Hippocampal formation (tissue), 2 donors: ENCODE measurements around the gene LACTB.

Experiments used
- DNase-seq, 2 donors: peaks; one replicate each; lab custom pipeline; 2025; lab: John Stamatoyannopoulos, UW

LACTB gene, protein sequence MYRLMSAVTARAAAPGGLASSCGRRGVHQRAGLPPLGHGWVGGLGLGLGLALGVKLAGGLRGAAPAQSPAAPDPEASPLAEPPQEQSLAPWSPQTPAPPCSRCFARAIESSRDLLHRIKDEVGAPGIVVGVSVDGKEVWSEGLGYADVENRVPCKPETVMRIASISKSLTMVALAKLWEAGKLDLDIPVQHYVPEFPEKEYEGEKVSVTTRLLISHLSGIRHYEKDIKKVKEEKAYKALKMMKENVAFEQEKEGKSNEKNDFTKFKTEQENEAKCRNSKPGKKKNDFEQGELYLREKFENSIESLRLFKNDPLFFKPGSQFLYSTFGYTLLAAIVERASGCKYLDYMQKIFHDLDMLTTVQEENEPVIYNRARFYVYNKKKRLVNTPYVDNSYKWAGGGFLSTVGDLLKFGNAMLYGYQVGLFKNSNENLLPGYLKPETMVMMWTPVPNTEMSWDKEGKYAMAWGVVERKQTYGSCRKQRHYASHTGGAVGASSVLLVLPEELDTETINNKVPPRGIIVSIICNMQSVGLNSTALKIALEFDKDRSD

DNA sequence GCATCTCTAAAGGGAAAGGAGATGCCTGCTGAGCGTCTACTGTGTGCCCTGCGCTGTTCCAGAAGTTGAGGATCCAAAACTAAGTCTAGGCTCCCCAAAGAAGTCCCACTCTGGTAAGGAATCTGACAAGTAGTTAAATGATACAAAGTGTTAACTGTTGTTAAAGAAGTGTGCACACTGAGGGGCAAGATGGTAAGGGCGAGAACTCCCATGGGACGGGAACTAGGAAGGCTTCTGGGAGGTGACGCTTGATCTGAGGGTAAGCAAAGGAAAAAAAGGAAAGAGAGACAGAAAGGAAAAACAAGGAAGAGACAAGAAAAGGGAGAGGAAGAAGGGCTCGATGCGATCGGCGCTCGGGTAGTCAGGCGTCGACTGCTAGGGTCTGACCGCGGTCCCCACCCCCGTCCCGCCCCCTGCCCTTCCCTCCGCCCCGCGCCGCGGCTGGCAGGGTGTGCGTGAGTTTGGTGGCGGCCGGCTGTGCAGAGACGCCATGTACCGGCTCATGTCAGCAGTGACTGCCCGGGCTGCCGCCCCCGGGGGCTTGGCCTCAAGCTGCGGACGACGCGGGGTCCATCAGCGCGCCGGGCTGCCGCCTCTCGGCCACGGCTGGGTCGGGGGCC is at the start of gene LACTB:
Gene LACTB (plus strand): TSS at position 480 of the 620 bp plus-strand sequence. CDS start 11 bp downstream, at position 491.
- DNase-seq = peak; percentile 81 to 89

DNA sequence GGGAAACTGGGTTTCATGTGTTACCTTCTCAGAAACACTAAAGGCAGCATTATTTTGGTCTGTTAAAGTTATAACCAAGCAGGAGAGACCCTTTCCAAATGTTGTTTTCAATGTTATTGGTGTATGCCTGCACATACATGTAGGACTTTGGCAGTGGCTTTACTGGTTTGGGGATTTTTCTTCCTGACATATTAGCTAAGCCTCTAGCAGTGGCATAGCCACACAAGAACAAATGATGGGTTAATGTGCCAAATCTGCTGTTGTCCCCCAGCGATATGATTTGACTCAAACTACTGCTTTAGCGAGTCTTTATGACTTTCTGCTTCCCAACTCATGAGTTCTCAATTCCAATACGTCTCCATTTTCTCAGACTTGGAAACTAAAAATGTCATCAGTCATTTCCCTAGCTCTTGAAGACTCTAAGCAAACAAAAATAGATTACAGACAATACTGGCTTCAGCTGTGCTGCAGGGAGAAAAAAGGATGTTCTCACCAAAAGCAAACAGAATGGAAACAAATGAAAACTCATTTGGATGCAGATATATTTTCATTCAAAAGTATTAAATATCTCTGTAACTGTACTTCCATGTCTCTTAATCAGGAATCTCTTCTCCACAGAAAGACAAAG is 49.5 kb upstream of the LACTB start:
- no peak for DNase-seq

DNA sequence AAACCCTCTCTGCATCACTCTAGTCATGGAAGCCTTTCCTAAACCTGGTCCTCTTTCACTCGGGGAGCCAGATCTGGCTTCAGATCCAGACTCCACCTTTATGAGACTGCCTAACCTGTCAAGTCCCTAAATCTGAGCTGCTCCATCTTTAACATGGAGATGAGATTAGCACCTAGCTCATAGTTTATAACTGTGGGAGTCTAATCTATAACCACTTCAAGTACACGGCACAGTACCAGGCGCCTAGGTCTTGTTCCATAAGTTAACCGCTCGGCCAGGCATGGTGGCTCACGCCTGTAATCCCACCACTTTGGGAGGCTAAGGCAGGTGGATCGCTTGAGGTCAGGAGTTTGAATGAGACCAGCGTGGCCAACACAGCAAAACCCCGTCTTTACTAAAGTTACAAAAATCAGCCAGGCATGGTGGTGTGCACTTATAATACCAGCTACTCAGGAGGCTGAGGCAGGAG is 48.8 kb upstream of the LACTB start:
- DNase-seq = no peak

DNA sequence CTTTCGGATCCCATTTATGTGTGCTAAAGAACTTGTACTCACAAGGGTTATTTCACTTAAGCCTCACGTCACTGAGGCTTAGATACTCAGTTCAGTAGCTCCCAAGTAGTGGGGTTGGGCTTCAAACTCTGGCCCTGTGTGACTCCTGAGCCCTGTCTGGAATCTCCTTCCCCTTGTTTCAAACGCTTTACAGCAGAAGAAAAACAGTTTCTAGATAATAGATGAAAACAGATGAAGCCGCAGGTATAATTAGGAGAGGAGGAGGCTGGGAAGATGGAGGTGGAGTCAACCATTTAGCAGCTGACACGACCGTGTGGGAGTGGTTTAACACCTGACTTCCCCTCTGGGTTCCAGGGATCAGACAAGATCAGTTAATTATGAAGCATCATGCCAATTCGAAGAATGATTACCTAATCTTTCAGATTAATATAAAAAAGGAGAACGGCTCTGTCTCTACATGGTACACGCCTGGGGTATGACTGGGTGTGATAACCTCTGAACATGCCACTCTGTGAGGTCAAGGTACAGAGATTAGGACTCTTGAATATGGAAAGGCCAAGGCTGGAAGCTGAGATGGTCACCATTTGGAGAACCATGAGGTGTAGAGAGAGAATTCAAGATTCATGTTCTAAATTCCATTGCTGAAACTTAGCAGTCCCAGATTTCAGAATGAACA is 48.0 kb upstream of the LACTB start:
- DNase-seq = no peak

DNA sequence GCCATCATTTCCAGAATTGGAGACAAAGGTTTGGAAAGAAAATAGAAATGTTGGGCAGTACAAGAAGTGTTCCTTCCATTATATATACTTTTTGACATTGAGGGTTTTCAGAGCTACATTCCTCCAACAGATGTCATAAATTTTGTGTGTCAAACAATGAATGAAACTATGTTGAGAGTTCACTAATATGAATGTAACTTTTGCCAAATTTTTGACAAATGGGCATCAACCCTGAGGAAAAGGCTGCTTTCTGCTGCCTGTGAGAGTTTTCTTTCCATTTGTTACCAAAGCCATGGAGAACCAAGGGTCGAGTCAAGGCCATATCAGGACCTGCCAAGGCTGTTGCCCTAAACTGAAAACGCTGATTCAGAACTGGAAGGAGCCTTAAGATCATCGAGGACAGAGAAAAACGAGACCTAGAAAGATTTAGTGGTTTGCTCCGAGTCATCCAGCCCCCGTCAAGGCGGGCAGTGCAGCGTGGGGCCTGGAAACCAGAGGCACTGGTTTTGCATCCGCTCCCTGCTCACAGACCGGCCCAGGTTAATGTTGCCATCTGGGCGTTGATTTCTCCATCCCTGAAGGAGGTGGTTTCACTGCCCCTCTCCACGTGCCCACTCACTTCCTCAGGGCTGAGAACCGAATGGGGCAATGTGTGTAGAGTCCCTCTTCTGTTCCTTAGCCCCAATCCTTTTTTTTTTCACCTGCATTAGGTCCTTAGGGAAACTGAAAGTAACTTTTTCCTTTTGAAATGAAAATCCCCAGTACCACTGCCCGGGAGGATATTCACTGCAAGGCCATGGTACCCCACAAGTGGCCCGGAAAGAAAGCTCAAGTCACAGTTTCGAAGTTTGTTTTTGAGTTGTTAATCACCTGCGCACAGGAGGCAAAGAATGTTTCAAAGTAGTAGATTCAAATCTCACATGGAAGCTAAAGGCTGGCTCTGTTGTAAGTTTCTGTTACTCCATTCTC is 46.4 kb upstream of the LACTB start:
- DNase-seq = no peak

DNA sequence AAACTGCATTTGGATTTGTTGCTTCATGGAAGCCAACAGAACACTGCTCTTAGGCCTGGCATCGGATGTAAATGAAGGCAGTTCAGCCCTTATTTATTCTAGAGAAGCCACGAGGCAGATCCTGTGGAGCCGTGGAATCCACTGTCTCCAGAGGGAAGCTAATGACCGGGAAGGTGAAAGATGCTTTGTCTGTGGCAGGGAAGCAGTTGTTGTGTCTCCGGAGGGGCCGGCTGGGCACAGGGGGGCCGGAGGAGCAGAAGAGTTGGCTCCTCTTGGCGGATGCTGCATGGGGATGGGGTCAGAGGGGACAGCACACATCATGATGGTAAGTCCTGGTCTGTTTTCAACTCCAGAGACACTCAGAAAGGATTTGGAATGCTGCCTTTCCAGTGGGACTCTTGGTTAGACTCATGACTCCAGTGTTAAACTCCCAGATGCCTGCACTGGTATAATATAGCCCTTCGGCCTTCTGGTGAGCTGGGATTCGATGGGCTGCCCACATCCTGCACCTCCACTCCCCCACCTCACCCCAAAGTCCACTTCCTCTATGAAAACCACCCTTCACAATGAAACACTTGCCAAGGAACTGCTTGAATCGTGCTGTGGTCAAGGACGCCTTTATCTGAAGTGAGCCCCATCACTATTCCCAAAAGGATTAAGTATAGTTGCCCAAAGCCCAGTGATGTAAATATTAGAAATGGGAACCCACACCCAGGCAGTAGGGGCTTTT is 45.5 kb upstream of the LACTB start:
- DNase-seq = no peak

DNA sequence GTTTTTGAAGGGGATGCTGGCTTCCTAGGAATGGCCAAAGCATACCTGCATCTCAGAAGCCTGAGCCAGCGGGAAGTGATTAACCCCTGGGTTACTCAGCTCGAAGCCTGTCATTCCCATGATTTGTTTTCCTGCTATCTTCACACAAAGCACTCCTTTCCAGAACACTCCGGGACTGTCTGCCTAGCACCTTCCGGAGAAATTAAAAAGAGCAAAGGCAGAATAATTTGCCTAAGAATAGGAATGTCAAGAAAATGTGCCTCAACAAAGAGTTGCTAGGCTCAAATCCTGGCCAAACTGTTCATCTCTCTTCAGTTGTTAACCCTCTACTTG is 45.0 kb upstream of the LACTB start:
- DNase-seq = no peak

DNA sequence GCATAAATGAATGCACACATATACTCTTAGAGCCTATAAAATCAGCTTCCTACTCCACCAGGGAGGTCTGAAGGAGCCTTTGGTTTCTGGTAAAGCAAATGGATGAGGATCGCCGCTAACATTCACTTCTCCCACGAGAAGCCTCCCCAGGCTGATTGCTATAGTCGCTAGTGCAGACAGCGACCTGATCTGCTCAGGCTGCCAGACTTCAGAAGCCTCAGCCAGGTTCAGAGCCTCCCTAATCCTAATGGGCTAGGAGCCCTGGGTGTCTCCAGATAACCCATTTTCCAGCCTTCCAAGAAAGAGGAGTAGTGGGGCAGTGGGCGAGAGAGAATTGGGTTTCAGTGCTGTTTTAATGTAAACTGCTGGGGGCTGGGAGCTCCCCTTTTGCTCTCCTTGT is 43.7 kb upstream of the LACTB start:
- DNase-seq = no peak

DNA sequence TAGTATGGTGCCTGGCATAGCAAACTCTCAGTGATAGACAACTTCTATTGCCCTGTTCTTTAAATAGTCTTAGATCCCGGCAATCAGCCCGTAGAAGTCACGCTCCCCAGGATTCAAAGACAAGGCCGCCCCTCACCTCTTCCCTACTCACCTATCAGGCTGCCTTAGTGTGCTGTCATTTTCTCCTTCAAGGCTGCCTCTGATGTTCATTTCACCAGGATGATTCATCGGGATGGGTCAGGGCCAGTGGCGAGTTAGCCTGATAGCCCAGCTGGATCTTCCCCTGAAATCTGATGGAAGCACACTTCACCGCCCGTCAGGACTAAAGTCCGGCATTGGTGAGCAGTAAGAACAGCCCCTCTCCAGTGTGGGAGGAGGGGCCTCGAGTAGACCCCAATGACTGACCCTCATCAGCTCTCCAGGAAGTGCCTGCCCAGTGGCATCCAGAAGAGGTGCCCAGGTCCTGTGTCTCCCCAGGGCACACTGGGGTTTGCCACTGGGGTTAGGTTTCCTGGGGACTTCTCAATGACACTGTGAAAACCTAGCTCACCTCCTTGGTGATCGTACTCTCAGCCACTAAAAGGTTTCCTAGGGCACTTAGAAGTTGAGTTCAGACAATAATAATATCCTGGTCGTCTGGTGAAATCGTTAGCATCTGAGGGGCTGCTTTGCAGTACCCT is 41.6 kb upstream of the LACTB start:
- no peak for DNase-seq

DNA sequence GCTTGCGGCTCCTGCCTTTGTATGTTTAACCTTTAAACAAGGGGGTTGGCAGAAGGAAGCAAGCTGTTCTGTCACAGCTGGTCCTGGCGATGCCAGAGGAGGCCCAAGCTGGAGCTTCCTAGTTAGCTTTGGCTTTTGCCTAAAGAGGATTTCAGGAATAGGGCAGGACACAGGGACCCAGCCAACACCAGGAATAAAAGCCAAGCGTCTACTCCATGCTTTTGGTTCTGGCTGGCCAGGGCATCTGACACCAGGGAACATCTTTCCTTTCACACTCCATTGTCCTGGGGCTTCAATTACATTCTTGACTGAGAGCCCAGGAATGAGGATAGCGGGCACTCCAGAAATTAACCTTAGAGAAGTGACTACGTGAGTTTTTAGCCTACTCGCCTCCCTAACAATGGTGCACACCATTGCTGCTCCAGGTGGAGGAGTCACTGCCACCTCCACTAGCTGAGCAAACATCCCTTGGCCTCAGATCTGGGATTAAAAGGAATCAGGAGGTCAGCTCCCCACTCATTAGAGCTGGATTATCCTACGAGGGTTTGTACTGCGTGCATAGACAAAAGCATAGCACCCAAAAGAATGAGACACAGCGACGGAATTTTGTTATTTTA is 40.9 kb upstream of the LACTB start:
- no peak for DNase-seq

DNA sequence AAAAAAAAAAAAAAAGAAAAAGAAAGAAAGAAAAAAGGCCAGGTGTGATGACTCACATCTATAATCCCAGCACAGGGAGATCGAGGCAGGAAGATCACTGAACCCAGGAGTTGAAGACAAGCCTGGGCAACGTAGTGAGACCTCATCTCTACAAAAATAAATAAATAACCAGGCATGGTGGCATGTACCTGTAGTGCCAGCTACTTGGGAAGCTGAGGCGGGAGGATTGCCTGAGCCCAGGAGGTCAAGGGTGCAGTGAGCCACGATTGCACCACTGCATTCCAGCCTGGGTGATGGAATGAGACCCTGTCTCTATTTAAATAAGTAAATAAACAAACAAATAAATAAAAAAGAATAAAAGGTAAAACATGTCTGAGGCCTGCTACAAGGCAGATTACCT is 39.3 kb upstream of the LACTB start:
- no peak for DNase-seq

DNA sequence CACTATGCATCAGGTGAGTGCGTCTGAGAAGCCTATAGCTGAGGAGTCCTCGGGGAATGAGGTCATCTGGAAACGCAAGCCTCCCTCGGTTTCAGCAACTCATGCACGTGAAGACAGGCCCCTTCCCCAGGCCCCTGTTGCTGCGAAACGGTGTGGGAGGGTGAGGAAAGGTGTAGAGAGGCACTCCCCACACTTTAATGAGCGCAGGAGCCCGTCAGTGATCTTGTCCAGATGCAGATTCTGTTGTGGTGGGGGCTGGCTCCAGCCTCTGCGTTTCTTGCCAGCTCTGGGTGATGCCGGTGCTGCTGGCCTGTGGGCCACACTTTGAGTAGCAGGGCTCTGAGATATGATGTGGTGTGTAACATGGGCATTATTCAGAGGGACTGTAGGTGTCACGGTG is 38.6 kb upstream of the LACTB start:
- no peak for DNase-seq

DNA sequence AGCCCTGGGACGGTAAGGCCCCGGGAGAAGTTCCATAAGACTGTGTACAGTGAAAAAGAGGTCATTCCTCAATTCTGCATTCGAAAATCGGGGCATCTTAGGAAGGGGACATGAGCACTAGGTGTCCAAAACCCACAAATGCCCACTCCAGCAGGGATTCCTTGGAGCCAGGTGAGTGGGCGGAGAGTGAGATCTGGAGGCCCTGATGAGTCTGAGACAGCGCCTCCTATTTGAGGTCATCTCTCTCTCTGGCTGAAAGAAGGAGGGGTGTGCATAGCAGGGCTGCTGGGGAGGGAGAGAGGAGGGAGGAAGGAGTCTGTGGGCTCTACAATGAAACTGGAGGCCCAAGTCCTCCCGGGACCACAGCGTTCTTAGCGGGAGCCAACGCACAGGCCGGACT is 38.1 kb upstream of the LACTB start:
- DNase-seq = no peak

DNA sequence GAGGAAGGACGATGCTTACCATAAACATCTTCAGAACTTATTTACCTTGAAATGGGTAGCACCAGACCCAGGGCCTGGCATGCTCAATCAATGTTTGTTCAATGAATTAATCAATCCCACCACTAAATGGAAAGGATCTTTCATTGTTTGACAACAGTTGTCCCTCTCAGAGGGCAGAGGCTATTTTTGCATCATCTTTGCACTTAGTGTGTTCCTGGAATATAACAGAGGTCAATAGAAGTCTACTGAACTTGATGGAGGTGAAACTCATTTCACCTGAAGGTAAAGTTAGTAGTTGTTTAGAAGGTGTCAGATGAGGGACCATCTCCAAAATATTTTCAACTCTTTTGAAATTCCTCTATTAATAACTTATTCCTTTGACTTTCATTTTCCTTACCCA is 36.9 kb upstream of the LACTB start:
- DNase-seq = no peak

DNA sequence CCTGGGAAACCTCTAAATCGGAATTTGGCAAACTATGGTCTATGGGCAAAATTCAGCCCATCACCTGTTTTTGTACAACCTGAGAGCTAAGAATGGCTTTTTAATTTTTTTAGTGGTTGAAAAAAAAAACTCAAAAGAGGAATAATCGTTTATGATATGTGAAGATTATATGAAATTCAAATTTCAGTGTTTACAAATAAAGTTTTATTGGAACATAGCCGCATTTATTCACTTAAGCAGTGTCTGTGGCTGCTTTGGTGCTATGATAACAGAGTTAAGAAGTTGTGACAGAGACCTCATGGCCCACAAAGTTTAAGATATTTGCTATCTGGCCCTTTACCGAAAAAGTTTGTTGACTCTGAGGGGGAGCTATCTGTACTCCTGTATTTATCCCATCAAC is 36.4 kb upstream of the LACTB start:
- no peak for DNase-seq

DNA sequence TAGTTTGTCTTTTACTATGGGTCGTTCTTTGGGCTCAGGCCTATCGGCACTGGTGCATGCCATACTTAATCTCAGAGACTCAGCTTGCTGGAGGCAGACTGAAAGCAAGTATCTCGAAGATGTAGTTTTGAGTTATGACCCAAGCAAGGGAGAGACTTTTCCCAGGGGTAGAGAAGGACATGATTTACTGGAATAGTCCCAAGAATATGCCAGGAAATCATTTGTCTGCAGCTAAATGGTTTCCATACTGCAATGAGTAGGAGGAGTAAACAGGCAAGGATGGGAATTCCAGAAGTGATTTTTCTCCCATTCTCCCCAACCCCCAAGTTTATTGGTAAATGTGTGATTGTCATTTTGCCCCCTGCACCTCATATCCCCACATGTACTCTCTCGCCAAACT is 35.4 kb upstream of the LACTB start:
- no peak for DNase-seq

DNA sequence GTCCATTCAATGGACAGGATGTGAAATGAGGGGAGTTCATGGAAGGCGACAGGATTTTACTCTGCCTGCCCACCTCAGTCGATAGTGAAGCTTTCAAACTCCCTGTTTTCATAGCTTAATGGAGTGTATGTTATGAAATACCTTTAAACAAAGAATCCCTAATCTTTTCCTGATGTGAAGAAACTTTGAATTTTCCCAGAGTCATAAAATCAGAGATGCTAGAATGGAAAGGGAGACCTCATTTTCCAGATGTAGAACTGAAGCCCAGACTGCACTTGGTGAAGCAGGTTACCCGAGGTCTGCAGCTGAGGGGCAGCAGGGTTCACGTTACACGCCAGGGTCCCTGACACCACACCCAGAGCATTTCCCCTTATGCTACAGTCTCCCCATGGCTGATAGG is 34.7 kb upstream of the LACTB start:
- DNase-seq = no peak

DNA sequence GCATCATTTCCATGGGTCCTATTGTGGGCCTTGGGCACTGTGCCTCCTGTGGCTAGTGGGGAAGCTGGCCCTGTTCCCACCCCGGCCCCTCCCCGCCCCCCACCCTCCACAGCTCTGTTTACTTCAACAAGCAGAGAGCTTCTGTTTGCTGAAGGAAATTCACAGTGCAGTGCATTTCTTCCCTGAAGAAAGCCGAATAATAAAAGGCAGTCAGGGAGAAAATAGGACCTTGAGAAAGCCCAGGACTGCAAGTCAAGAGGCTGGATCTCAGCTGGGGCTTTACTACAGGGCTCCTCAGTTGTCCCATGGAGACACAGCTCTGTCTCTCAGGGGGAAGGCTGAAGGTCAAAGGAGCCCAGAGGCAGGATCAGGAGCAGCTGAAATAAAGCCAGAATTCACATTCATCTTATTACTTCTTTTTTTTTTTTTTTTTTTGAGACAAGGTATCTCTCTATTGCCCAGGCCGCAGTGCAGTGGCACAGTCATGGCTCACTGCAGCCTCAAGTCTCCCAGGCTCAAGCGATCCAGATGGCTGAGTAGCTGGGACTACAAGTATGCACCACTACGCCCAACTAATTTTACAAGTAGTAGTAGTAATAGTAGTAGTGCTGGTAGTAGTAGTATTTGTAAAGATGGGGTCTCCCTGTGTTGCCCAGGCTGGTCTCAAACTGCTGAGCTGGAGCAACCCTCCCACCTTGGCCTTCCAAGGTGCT is 33.0 kb upstream of the LACTB start:
- no peak for DNase-seq
